DMS153 treated with DMSO at 0.1 percent for 48 hours (cell line): ENCODE results near the gene RNU1-4.
"Not testable (repeated sequence)": the region's sequence is repeated elsewhere in the genome, so short reads cannot be mapped to it uniquely, and the experiment has no call there.

Experiments
- DNase-seq: peaks from one replicate; lab custom pipeline; 2025; ENCODE audit not compliant: unreplicated experiment; lab: John Stamatoyannopoulos, UW

Gene RNU1-4

GRCh38 chr1:16725439-16726245, 14.7 kb upstream of the RNU1-4 start:
- not testable (repeated sequence) for DNase-seq

DNA sequence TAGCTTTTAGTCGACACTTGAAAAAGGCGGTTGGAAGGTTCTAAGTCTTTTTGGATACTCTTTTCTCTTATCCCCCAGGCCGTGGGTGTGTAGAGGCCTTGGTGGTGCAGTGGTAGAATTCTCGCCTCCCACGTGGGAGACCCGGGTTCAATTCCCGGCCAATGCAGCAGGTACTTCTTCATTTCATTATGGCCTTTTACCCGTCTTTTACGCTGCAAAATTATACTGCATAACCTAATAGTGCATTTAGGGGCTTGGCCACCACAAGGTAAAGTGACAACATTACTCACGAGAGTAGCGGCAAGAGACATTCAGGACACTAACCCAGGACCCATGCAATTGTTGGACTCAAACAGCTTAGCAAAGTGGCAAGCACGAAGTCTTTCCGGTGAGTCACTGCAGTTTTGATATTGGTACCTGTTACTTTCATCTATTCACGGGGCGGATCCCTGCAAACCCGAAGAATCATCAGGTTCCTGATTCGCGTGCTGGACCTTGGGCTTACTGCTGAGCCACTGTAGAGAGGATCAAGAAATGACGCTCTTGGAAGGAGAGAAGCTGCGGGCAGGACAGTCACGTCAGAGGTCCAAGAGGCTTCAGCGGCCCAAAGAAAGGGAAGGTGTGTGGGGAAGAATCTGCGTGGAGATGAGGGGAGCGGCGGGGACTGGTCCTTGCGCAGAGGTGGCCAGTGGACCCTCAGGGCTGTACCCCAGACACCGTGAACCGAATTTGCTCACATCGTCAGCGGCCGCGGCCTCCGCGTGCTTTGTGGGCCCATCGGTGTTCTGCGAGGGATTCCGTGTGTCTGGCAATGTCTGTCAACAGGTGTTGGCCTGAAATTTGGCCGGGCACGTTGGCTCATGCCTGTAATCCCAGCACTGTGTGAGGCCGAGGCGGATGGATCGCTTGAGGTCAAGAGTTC, 12.9 kb upstream of the RNU1-4 start:
- DNase-seq: no peak

DNA sequence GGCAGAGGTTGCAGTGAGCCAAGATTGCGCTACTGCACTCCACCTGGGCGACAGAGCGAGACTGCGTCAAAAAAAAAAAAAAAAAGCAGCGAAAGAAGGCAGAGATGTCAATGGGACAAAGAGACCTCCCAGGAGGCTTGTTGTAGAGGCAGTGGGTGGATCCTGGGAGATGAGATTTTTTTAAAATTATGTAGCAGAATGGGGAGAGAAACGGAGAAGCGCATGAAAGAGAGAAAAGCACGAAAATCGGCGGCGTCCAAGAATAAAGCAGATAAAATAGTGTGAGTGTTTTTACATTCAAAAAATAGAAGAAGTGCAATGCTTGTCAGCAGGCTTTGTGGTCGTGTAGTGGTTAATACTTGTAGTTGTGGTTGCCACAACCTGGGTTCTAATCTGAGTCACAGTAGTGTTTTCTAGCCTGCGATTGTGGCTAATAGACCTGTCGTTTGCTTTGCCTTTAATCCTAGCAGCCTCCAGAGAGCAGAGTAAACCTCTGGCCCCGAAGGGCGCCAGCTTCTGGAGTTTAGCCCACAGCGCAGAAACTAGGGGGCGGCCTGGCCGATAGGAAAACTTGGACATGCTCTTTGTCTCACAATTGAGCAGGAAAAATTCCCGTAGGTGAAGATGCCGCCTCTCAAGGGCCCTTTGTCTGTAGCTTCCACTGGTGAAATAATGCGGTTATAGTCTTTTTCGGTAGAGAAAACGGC, 11.9 kb upstream of the RNU1-4 start:
- not testable (repeated sequence) for DNase-seq

GRCh38 chr1:16732254-16732896, 7.9 kb upstream of the RNU1-4 start:
- DNase-seq: not testable (repeated sequence)

DNA sequence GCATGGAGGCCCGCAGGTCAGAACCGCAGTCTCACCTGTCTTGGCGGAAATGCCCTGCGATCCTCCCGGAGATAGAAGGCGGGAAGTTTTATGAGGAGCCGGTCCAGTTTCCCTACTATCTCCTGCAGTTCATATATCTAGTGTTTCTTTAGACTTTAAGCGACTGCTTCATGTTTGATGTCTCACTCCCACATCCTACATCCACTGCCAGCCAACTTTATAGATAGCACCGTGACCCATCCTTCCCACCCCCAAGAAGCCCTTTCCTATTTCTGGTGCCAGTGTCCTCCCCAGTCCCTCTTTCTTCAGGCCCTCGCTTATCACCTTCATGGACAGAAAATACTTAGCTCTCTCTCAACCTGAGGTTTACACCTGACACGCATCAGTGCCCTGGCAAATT, 914 bp downstream of the RNU1-4 start:
- DNase-seq: not testable (repeated sequence)

GRCh38 chr1:16747660-16748059, 7.3 kb downstream of the RNU1-4 start:
- DNase-seq: not testable (repeated sequence)

GRCh38 chr1:16748710-16749109, 8.4 kb downstream of the RNU1-4 start:
- not testable (repeated sequence) for DNase-seq

DNA sequence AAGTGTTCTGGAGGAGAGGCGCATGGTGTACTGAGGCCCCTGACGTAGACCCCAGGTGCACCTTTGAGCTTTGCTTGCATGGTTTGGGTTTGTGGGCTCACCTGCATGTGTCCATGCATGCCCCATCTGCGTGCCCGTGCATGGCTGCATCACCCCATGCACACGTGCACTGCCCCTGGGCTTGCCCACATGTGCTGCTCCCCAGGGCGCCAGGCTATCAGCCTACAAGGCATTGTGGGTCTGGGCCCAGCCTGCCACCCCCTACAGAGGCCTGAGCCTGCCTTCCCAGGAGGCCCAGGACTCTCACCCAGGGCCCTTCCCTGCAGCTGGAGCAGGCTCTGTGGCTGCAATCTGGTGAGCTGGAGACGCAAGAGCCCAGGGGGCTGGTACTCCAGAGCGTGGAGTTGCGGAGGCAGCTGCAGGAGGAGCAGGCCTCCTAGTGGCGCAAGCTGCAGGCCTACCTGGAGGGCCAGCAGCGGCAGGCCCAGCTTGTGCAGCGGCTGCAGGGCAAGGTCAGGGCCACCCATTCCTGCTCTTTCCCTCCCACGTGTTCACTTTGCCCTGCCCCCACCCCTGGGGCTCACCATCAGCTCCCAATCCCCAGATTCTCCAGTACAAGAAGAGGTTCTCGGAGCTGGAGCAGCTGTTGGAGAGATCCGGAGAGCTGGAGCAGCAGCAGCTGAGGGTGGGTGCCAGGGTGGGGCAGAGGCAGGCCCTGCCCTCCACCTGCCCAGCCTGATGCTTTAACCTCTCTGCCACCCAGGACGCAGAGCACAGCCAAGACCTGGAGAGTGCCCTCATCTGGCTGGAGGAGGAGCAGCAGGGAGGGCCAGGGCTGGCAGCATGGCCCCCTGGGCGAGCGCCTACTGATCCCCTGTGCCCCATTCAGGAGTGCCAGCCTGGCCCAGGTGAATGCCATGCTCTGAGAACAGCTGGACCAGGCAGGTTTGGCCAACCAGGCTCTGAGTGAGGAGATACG, 9.9 kb downstream of the RNU1-4 start:
- not testable (repeated sequence) for DNase-seq

- not testable (repeated sequence) for DNase-seq
Measured at GRCh38 chr1:16752770-16753169, 12.5 kb downstream of the RNU1-4 start.

DNA sequence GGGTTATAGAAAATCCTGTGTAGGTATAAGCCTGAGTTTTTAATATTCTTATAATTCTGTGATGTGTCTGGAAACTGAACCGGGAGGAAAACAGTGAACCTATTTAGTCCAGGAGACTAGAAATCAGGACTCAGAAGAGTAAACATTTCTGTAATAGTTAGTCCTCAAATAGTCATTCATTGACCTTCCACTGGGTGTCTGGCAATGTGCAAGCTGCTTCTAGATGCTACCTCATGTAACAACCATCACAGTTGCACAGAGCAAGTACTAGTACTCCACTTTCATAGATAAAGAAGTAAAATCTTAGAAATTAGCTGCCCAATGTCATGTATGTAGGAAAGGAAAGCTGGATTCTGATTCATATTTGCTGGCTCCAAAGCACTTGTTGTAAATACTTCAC, 15.1 kb downstream of the RNU1-4 start:
- DNase-seq: not testable (repeated sequence)

DNA sequence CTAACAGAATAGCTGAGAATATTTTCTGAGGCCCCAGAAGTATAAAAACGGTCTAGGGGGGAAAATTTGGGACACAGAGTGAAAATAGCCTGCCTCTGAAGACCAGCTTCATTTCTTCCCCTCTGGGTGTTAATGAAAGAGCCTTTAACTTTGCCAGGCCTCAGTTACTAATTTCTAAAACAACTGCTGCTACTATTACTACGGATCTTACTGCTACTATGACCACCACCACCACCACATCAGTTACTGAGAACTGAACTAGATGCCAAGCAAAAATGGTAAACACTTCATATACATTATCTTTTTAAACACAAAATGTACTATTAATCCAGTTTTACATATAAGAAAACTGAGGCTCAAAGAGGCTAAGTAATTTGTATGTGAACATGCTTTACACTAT, 15.6 kb downstream of the RNU1-4 start:
- not testable (repeated sequence) for DNase-seq

DNA sequence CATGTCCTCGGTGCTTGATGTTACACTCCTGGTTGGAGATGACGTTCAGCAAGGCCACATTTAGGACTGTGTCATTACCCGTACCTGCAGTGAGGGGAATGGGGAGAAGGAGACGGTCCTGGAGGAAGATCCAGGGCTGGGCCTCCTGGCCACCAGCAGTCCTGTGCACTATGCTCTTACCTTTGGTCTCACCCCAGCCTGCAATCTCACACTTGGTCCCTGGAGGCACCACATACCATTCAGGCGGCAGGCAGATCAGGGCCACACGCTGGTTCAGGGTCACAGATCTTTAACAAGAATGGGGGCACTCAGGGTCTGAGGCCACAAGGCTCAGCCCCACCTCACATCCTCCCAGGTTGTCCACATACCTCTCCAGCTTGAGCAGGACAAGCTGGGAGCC, 17.3 kb downstream of the RNU1-4 start:
- DNase-seq: not testable (repeated sequence)

DNA sequence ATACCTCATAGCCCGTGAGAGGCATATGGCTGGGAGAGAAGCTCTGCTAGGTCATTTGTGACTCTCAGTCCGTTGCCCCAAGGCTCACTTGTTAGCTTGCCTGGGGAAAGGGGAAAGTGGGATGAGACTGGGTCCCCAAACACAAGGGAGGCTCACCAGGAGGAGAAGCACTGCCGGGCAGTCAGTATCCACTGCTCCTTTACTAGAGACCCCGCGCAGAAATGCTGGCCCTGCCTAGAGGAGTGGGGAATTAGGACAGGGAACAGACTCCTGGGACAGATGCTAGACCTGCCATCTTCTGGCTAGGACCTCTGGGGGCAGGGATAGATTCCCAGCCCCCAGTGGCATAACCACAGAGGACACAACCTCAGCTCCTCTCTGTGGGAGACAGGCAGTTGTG, 17.7 kb downstream of the RNU1-4 start:
- not testable (repeated sequence) for DNase-seq

DNA sequence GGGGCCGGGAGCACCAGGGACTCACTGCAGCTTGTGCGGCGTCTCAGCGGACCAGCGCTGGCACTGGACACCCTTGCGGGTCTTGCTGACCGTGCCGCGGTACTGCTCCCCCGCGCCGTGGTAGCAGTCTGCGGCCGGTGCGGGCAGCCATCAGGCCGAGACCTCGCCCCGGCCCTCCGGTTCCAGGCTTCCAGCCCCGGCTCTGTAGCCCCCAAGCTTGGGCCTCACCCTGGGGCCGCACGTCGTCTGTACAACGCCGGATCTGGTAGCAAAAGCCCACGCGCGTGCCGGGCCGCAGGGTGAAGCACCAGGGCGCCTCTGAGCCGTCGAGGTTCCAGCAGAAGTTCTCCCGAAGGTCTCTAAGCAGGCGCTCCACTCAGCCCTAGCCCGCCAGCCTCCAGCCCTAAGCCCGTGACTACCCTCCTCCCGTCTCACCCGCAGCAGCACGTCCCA, 18.8 kb downstream of the RNU1-4 start:
- not testable (repeated sequence) for DNase-seq

DNA sequence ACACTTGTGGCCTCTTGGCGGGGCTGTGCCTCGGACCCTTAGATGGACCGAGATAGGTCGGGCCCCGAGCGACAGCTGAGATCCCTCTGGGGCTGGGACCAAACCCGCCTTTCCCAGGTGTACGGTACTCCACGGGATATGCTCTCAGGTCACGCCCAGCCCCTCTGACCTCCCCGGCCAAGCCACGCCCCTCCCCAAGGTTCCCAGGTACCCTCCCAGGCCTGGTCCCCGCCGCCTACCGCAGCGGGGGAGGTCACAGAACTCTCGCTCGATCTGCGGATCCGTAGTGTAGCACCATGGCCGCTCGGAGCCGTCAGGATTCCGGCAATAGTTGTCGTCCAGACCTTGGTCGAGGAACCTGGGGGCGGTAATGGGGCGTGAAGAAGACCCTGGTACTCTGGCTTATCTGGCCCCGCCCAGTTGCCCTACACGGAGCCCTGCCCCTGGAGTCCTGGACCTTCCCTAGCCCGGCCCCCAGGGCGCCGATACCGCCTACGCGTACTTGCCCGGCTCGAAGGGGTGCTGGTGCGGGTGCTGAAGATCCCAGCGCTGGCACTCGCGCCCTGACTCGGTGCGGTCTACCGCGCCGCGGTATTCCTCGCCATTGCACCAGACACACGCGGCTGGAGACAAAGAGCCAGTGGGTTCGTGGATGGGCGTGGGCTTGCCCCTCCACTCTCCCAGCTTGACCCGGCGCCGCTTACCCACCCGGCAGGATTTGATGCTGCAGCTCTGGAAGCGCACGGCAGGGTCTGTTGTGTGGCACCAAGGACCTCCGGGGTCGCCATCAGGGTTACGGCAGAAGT, 19.5 kb downstream of the RNU1-4 start:
- DNase-seq: not testable (repeated sequence)

GRCh38 chr1:16760456-16760765, 20.1 kb downstream of the RNU1-4 start:
- DNase-seq: not testable (repeated sequence)

DNA sequence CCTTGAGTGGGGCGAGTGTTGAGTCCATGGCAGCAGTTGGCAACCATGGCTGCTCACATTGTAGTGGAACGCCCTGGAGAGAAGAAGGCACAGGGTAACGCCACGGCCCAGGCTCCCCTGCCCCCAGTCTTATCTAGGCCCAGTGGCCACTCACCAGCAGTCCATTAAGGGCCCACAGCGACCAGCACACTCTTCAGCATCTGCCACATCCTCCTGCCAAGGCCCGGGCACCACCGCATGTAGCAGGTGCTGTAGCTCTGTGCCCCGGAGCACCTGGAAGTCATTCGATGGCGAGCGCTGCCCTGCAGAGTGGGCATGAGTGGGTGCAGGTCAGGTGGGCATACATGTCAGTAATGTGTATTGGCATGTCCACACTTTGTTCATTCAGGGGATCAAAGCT, 20.5 kb downstream of the RNU1-4 start:
- not testable (repeated sequence) for DNase-seq

DNA sequence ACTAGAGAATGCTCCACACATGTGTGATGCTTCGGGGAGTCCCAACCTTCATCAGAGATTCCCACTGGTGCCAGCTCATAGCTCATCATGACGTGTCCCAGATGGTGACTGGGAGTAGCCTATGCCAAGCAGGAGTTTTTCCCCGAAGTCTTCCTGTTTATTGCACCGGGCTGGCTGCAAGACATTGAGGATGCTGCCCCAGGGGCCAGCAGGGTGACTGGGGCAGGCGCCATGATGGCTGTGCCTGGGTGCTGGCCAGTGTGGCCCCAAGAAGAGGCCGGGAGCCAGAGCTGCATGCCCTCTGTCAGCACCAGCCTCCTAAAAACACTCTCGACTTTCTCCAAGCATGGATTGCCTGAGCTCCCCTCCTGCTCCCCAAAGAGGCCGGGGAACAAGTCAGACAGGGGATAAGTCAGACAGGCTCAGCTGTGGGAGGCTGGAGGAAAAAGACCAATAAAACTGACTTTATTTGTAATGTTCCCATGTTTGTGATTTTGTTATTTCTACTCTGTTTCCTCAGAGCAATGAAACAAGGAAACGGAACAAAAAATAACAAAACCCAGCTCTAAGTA, 24.0 kb downstream of the RNU1-4 start:
- not testable (repeated sequence) for DNase-seq
